Endothelial cell (in vitro differentiated cells): ENCODE results near the gene ZP1. TPM values are rescaled to one million over a fixed set of nuclear protein-coding genes. Genes with fewer than 3 reads are reported as not detected.

Experiments
- DNase-seq: peaks from one replicate; pipeline ENCODE4 v3.0.0; 2021; ENCODE audit warnings: low spot score
- H3K27ac Mint-ChIP-seq: one replicate; pipeline ENCODE4 v1.8.0; 2021; ENCODE audit warnings: mixed read lengths, inconsistent platforms; ENCODE audit not compliant: unreplicated experiment
- H3K27me3 Mint-ChIP-seq: one replicate; pipeline ENCODE4 v1.8.0; 2021; ENCODE audit warnings: mild to moderate bottlenecking, moderate library complexity, mixed read lengths, inconsistent platforms; ENCODE audit not compliant: unreplicated experiment
- H3K36me3 Mint-ChIP-seq: one replicate; pipeline ENCODE4 v1.8.0; 2021; ENCODE audit warnings: mild to moderate bottlenecking, low read depth, mixed read lengths, inconsistent platforms; ENCODE audit not compliant: unreplicated experiment
- H3K4me1 Mint-ChIP-seq: one replicate; pipeline ENCODE4 v1.8.0; 2021; ENCODE audit warnings: mild to moderate bottlenecking, mixed read lengths, inconsistent platforms; ENCODE audit not compliant: unreplicated experiment
- H3K4me3 Mint-ChIP-seq: one replicate; pipeline ENCODE4 v1.8.0; 2021; ENCODE audit warnings: mild to moderate bottlenecking, mixed read lengths, inconsistent platforms; ENCODE audit not compliant: unreplicated experiment
- H3K9me3 Mint-ChIP-seq: one replicate; pipeline ENCODE4 v1.8.0; 2021; ENCODE audit warnings: mixed read lengths, inconsistent platforms; ENCODE audit not compliant: unreplicated experiment
- CTCF ChIP-seq: fragments of 200-600 bp; sonication (generic); IDR thresholded peaks from one replicate; pipeline ENCODE4 v1.5.0; 2021; ENCODE audit warnings: antibody characterized with exemption; ENCODE audit not compliant: unreplicated experiment
- total RNA-seq: library from RNA; stranded (reverse); fragmentation: NEBNext Ultra II Directional; extraction: Animal tissue kit (Norgen Biotek cat#: 25700); gene quantifications from one replicate; pipeline ENCODE4 v1.2.1, GENCODE V29; 2021; ENCODE audit not compliant: unreplicated experiment

The ZP1 gene
- total RNA-seq, 1 donor from 2014 or later, result not detected

DNA sequence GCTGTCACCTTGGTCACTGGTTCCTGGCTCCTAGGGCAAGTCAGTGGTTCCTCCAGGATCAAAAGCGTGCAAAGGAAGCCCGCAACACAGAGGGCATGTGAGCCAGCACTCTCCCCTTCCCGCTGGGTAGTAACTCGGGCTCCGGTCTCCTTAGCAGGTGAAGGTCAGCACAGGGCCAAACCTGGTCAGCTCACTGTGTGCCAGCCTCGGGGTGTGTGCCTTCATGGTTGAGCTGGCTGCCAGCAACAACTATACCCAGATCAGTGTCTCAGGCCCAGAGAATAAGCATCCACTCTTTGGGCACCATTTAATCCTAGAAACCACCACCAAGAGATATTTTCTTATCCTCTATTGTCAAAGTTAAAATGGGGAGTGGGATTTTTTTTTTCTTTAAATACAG is 41.6 kb upstream of the ZP1 start:
- DNase-seq, result no peak
- Mint-ChIP-seq H3K9me3 (no peaks in the 10 kb centered on the region), H3K27me3 (peaks cover 4% of the 10 kb centered on the region), H3K4me1 (no peaks in the 10 kb centered on the region), H3K36me3 (no peaks in the 10 kb centered on the region), H3K4me3 (no peak overlapping the region), H3K27ac (no peak overlapping the region)
- TF ChIP-seq CTCF, result no peak

- DNase-seq, result no peak
- no peak for TF ChIP-seq CTCF
- no peaks in the 10 kb centered on the region for H3K9me3 Mint-ChIP-seq
- no peak overlapping the region for H3K4me3 Mint-ChIP-seq
- no peak overlapping the region for H3K27ac Mint-ChIP-seq
- peaks cover 2% of the 10 kb centered on the region for H3K27me3 Mint-ChIP-seq
- no peaks in the 10 kb centered on the region for H3K36me3 Mint-ChIP-seq
- H3K4me1 Mint-ChIP-seq, result peaks cover 8% of the 10 kb centered on the region
These were observed 36.7 kb upstream of the ZP1 start for GRCh38 chr11:60830478-60831142.

GRCh38 chr11:60831143-60831500 is 36.2 kb upstream of the ZP1 start:
- TF ChIP-seq CTCF, result peak; percentile 87
- no peaks in the 10 kb centered on the region for H3K9me3 Mint-ChIP-seq
- H3K27me3 Mint-ChIP-seq, result peaks cover 2% of the 10 kb centered on the region
- no peaks in the 10 kb centered on the region for H3K36me3 Mint-ChIP-seq
- H3K4me1 Mint-ChIP-seq, result peaks cover 10% of the 10 kb centered on the region
- peak; percentile 80 for DNase-seq
- H3K27ac Mint-ChIP-seq, result no peak overlapping the region
- H3K4me3 Mint-ChIP-seq, result no peak overlapping the region

DNA sequence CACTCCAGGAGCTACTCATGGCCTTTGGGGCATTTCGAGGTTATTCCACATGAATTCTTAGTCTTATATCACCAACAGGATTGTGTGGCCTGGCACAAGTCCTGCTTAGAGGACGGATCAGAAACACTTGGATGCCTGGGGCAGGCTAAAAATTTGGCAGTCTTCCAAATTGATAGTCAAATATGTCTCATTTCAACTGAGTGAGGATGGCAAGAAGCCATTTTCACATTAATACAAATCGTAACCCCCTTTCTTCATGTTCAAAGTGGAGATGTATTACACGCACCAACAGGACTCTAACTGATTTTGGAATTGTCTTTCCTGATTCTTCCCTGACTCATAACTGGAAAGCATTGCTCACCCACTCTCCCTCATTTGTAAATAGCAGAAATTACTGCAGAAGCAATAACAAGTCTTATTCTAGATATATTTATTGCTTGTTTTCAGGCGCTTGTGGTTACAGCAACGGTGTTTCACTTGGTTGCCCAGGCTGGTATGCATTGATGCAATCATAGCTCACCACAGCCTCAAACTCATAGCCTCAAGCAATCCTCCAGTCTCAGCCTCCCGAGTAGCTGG is 35.8 kb upstream of the ZP1 start:
- peaks cover 10% of the 10 kb centered on the region for H3K4me1 Mint-ChIP-seq
- no peaks in the 10 kb centered on the region for H3K9me3 Mint-ChIP-seq
- H3K27me3 Mint-ChIP-seq, result peaks cover 2% of the 10 kb centered on the region
- H3K27ac Mint-ChIP-seq, result no peak overlapping the region
- H3K4me3 Mint-ChIP-seq, result no peak overlapping the region
- DNase-seq, result no peak
- TF ChIP-seq CTCF, result no peak
- H3K36me3 Mint-ChIP-seq, result no peaks in the 10 kb centered on the region

GRCh38 chr11:60834742-60835533 is 32.4 kb upstream of the ZP1 start:
- Mint-ChIP-seq H3K36me3 (no peaks in the 10 kb centered on the region), H3K27me3 (peaks cover 5% of the 10 kb centered on the region), H3K9me3 (no peaks in the 10 kb centered on the region)

More at GRCh38 chr11:60834742-60835533, 32.4 kb upstream of the ZP1 start:
- Mint-ChIP-seq H3K4me3 (no peak overlapping the region), H3K4me1 (peaks cover 10% of the 10 kb centered on the region), H3K27ac (no peak overlapping the region)
- TF ChIP-seq CTCF, result no peak
- DNase-seq, result no peak
